Measurements from ENCODE around the gene PBX3. TPM values are rescaled to one million over a fixed set of nuclear protein-coding genes. Genes with fewer than 3 reads are reported as not detected.

PBX3 gene
- total and polyA plus RNA-seq, 10 of the 15 experiments (the other 5 are each of a cell fraction or from before 2014, with no cell fraction given) = 6.7 to 146 (median 22.2) TPM

GRCh38 chr9:125979383-125979782 is 232.2 kb downstream of the PBX3 start (continued):
- TF ChIP-seq PRDM15 (CRISPR knock-in tag; IDR thresholded peaks at IDR 0.05) = no peak
- TF ChIP-seq MYC (IDR thresholded peaks at IDR 0.05; ENCODE audit: insufficient read depth, insufficient read length, insufficient replicate concordance, low read length, severe bottlenecking) = no peak
- no peak for TF ChIP-seq KDM1A (IDR thresholded peaks at IDR 0.05; ENCODE audit: borderline replicate concordance)
- no peak for TF ChIP-seq E4F1 (IDR thresholded peaks at IDR 0.05; ENCODE audit: borderline replicate concordance, partially characterized antibody)
- TF ChIP-seq NFIC (IDR thresholded peaks at IDR 0.05; ENCODE audit: low read depth, low read length) = no peak
- no peak for TF ChIP-seq MTA3 (IDR thresholded peaks at IDR 0.05; ENCODE audit: borderline replicate concordance, low read length)
- no peak for TF ChIP-seq BACH1 (IDR thresholded peaks at IDR 0.05; ENCODE audit: borderline replicate concordance)
- no peak for TF ChIP-seq ATF3 (IDR thresholded peaks at IDR 0.05; ENCODE audit: borderline replicate concordance, extremely low read depth, low read depth, low read length)
- no peak for TF ChIP-seq EP300 (IDR thresholded peaks at IDR 0.05; ENCODE audit: borderline replicate concordance in 1 of 2, control insufficient read depth in 1 of 2, low read depth in 2 of 2, low read length in 2 of 2)
